K562 (cell line): ENCODE data around the gene RCOR1. TPM values are rescaled to one million over a fixed set of nuclear protein-coding genes. Genes with fewer than 3 reads are reported as not detected.

Experiments
- AFF1 ChIP-seq, 2 experiments: fragments of 450-650 bp; IDR thresholded peaks; 2 replicates each; pipeline ENCODE4 v1.6.1; 2018; ENCODE audit warnings: mild to moderate bottlenecking in 2 of 2, low read depth in 1 of 2; ENCODE audit not compliant: partially characterized antibody in 2 of 2
- CHD1 ChIP-seq: fragments of 200-600 bp; sonication (generic); IDR thresholded peaks from one replicate; pipeline ENCODE4 v1.6.1; 2012; ENCODE audit warnings: mild to moderate bottlenecking, moderate library complexity, low read length, inconsistent platforms
- DMBX1 ChIP-seq: fragments of 250-450 bp; sonication (Bioruptor Pico); IDR thresholded peaks from 2 replicates; pipeline ENCODE4 v1.8.0; 2022; ENCODE audit warnings: inconsistent platforms, mild to moderate bottlenecking, moderate library complexity, borderline replicate concordance
- MITF ChIP-seq: IDR thresholded peaks from 2 replicates; pipeline ENCODE4 v1.6.1; 2014; ENCODE audit warnings: antibody characterized with exemption
- RBM22 ChIP-seq: fragments of 200-400 bp; formaldehyde crosslinking; IDR thresholded peaks from 2 replicates; pipeline ENCODE4 v1.6.1; 2018; ENCODE audit warnings: low read length, low read depth; ENCODE audit not compliant: poor library complexity, severe bottlenecking
- RCOR1 ChIP-seq, 2 experiments: IDR thresholded peaks; 2 replicates each; pipeline ENCODE4 v1.6.1; 2012; ENCODE audit warnings: low read depth in 2 of 2, low read length in 2 of 2, borderline replicate concordance in 1 of 2, improper control_type of control experiment in 1 of 2
- TEAD1 ChIP-seq, 2 experiments: fragments of 450-650 bp in 1 of 2; sonication (generic) in 1 of 2; formaldehyde crosslinking; IDR thresholded peaks; 2 replicates each; pipeline versions ENCODE4 v1.4.0 to v1.8.0; 2020 to 2022; ENCODE audit warnings: mild to moderate bottlenecking in 2 of 2, missing genetic modification reagents in 1 of 2
- THRA ChIP-seq: fragments of 450-650 bp; IDR thresholded peaks from 2 replicates; pipeline ENCODE4 v1.6.1; 2017; ENCODE audit warnings: mild to moderate bottlenecking, moderate library complexity
- THRB ChIP-seq: fragments of 450-650 bp; formaldehyde crosslinking; conservative IDR thresholded peaks from 2 replicates; pipeline ENCODE4 v1.4.0; 2022; ENCODE audit warnings: mild to moderate bottlenecking, missing genetic modification characterization
- WHSC1 ChIP-seq: IDR thresholded peaks from one replicate; pipeline ENCODE4 v1.6.1; 2012; ENCODE audit warnings: low read length, control low read depth, inconsistent platforms
- ZNF740 ChIP-seq, 3 experiments: fragments of 200-800 bp in 1 of 3; sonication (Bioruptor generic) in 1 of 3; sonication (generic) in 1 of 3; formaldehyde crosslinking in 1 of 3; IDR thresholded peaks; 2 replicates each; pipeline versions ENCODE4 v1.6.1 to v1.8.0; 2016 to 2022; ENCODE audit warnings: mild to moderate bottlenecking in 2 of 3, missing compliant biosample characterization in 2 of 3, missing genetic modification characterization in 2 of 3, missing genetic modification reagents in 1 of 3
- ZNF75A ChIP-seq: fragments of 450-650 bp; formaldehyde crosslinking; IDR thresholded peaks from 2 replicates; pipeline ENCODE4 v1.4.0; 2020; ENCODE audit warnings: mild to moderate bottlenecking
- polyA plus RNA-seq, 8 experiments: library from polyadenylated mRNA; depleted of rRNA in 4 of 8; stranded (reverse) in 5 of 8; unstranded in 3 of 8; fragments of >200 nt; fragmentation: Nextera tagmentation in 2 of 8; fragmentation: Illumina TruSeq in 1 of 8; extraction: Ambion mirVana in 2 of 8; extraction: Trizol in 1 of 8; gene quantifications; 2 replicates each; pipeline versions ENCODE4 v1.2.1 to v1.2.3, GENCODE V29; 2011 to 2014; ENCODE audit warnings: inconsistent platforms in 1 of 8, missing spikeins in 1 of 8
- total RNA-seq, 7 experiments: library from RNA; depleted of rRNA in 6 of 7; stranded (reverse); fragments of >200 nt in 6 of 7; fragmentation: Illumina TruSeq in 2 of 7; extraction: Trizol in 2 of 7; gene quantifications; 2 replicates each; pipeline versions ENCODE4 v1.2.1 to v1.2.3, GENCODE V29; 2011 to 2021; ENCODE audit warnings: low replicate concordance in 1 of 7

The RCOR1 gene
- total and polyA plus RNA-seq, 9 of the 15 experiments (the other 6 are each of a cell fraction or from before 2014, with no cell fraction given): 8.5 to 47.9 (median 20.9) TPM

- TF ChIP-seq MITF: no peak
- no peak for TF ChIP-seq ZNF740 (CRISPR knock-in tag; IDR thresholded peaks at IDR 0.05)
- TF ChIP-seq ZNF740 (tag; IDR thresholded peaks at IDR 0.05): no peak
- TF ChIP-seq RBM22: no peak
- peak in 1 of 2 experiments; percentile 53 for TF ChIP-seq AFF1 (IDR thresholded peaks at IDR 0.05; ENCODE audit: low read depth in 1 of 2, partially characterized antibody in 2 of 2)
- no peak for TF ChIP-seq THRA
- no peak for TF ChIP-seq CHD1
- no peak for TF ChIP-seq WHSC1
- TF ChIP-seq TEAD1 (CRISPR knock-in tag; IDR thresholded peaks at IDR 0.05): no peak
- no peak for TF ChIP-seq RCOR1 (IDR thresholded peaks at IDR 0.05; ENCODE audit: borderline replicate concordance in 1 of 2, low read depth in 2 of 2, low read length in 2 of 2)
- no peak for TF ChIP-seq THRB (CRISPR knock-in tag)
- no peak for TF ChIP-seq DMBX1 (CRISPR knock-in tag)
- no peak for TF ChIP-seq ZNF75A (CRISPR knock-in tag)
These were observed 2.2 kb downstream of the RCOR1 start (continued) for GRCh38 chr14:102594514-102595175.
